ENCODE measurements around the gene RGS11.

DNA sequence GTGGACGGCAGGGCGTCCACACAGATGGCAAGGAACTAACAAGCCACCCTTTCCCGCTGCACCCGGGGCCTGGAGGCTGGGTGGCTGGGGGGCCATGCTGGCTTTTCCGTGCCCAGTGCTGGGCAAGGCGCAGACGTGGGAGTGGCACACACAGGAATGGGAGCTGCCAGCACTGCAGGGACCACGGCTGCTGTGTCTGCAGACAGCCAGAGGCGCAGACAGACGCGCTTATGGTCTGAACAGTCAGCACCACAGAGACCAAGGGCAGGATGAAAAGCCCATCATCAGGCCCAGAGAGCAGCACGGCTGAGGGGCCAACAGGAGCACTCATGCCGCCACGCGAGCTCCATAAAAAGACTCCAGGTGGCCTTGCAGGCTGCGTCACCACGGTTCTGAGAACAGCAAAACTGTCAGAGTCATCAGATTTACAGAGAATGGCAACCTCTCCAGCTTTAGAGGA lies 31.2 kb upstream of the RGS11 start:
- TF ChIP-seq, protein P1, sequence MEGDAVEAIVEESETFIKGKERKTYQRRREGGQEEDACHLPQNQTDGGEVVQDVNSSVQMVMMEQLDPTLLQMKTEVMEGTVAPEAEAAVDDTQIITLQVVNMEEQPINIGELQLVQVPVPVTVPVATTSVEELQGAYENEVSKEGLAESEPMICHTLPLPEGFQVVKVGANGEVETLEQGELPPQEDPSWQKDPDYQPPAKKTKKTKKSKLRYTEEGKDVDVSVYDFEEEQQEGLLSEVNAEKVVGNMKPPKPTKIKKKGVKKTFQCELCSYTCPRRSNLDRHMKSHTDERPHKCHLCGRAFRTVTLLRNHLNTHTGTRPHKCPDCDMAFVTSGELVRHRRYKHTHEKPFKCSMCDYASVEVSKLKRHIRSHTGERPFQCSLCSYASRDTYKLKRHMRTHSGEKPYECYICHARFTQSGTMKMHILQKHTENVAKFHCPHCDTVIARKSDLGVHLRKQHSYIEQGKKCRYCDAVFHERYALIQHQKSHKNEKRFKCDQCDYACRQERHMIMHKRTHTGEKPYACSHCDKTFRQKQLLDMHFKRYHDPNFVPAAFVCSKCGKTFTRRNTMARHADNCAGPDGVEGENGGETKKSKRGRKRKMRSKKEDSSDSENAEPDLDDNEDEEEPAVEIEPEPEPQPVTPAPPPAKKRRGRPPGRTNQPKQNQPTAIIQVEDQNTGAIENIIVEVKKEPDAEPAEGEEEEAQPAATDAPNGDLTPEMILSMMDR (IDR thresholded peaks at IDR 0.05; ENCODE audit: poor library complexity, severe bottlenecking), result no peak
- no peak for TF ChIP-seq POLR2AphosphoS5 (IDR thresholded peaks at IDR 0.05)
- TF ChIP-seq MXI1 (conservative IDR thresholded peaks at IDR 0.05; ENCODE audit: poor library complexity, severe bottlenecking), result no peak
- no peak for TF ChIP-seq EP300 (conservative IDR thresholded peaks at IDR 0.05; ENCODE audit: poor library complexity, severe bottlenecking)

Measured in neural cell (in vitro differentiated cells).